Measurements from ENCODE around the gene HTRA3.

The HTRA3 gene

DNA sequence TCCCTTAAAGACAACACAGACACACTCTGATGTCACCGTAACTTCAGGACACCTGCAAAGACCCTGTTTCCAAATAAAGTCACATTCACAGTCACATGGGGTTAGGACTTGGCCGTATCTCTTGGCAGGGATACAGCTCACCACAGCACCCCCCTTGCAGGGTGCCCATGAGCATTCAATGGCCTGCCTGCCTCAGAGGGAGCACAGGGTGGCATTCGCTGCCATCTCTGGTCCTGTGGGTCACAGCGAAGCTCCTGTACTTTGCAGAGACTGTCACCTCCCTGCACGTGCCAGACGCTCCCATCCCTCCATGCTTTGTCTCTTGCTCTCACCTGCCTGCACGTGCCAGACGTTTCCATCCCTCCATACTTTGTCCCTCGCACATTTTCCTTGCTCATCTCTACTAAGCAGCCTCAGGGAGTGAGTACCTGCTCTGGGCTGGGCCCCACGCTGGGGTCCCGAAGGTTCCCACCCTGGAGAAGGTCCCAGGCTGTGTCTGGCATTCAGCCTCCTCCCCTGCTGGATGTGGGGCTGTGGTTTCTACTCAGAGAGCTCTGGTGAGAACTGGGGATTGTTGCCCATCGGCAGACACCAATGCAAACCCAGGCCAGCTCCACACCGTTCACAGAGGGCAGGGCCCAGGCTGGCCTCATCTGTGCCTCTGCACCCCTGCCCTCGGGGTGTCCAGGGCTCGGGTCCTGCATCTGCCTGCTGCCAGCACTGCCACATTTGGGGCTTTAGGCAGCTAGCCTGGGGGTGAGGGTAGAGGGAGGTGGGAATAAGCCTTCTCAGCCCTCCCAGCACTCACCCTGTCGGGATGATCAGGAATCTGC, 15.8 kb downstream of the HTRA3 start:
- no peak overlapping the region for H3K9ac ChIP-seq (ENCODE audit: low read length in 5 of 5)
- H3K4me3 ChIP-seq (ENCODE audit: low read depth in 1 of 5, low read length in 5 of 5): no peak overlapping the region
- H3K27me3 ChIP-seq (ENCODE audit: control insufficient read depth in 5 of 5, insufficient read depth in 4 of 5, low read length in 5 of 5): no peaks in the 10 kb centered on the region
- peaks cover 0 to 13% (median 5%) of the 10 kb centered on the region in 5 donors for H3K36me3 ChIP-seq (ENCODE audit: control insufficient read depth in 5 of 5, insufficient read depth in 5 of 5, low read length in 5 of 5)
- H3K27ac ChIP-seq (ENCODE audit: low read depth, low read length): no peak overlapping the region
- no peaks in the 10 kb centered on the region for H3K9me3 ChIP-seq (ENCODE audit: control insufficient read depth in 5 of 5, low read length in 5 of 5)
- H3K4me1 ChIP-seq (ENCODE audit: control insufficient read depth in 5 of 5, insufficient read depth in 5 of 5, low read length in 5 of 5): peaks cover 0 to 18% (median 15%) of the 10 kb centered on the region in 5 donors

DNA sequence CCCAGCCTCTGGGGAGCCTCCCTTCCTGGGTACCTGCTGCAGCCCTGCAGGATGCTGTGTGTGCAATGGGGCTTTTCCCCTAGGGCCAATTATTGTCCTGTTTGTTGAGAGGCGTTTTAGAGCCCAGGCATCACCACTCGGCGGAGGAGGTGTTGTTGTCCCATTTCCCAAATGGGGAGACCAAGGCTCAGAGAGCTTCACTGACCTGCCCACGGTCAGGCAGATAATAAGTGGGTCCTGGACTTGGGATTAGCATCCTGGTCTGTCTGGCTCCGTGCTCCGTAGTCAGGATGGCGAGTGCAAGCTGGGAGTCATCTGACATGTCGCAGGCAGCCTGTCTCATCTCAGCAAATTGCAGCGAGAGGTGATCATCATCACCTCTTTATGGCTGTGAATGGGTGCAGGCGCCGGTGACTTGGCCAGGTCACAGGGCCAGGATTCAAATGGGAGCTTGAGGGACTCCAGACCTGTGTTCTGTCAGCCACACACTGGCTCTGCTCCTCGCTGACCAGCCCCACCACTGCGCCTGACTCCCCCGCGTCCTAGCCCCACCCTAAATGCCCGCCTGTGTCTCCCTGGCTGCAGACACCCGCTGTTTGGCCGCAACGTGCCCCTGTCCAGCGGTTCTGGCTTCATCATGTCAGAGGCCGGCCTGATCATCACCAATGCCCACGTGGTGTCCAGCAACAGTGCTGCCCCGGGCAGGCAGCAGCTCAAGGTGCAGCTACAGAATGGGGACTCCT, 16.6 kb downstream of the HTRA3 start:
- H3K9me3 ChIP-seq (ENCODE audit: control insufficient read depth in 5 of 5, low read length in 5 of 5): no peaks in the 10 kb centered on the region
- H3K9ac ChIP-seq (ENCODE audit: low read length in 5 of 5): no peak overlapping the region
- H3K27me3 ChIP-seq (ENCODE audit: control insufficient read depth in 5 of 5, insufficient read depth in 4 of 5, low read length in 5 of 5): no peaks in the 10 kb centered on the region
- peaks cover 0 to 10% (median 9%) of the 10 kb centered on the region in 5 donors for H3K4me1 ChIP-seq (ENCODE audit: control insufficient read depth in 5 of 5, insufficient read depth in 5 of 5, low read length in 5 of 5)
- H3K27ac ChIP-seq (ENCODE audit: low read depth, low read length): no peak overlapping the region
- H3K4me3 ChIP-seq (ENCODE audit: low read depth in 1 of 5, low read length in 5 of 5): no peak overlapping the region
- H3K36me3 ChIP-seq (ENCODE audit: control insufficient read depth in 5 of 5, insufficient read depth in 5 of 5, low read length in 5 of 5): peaks cover 0 to 17% (median 7%) of the 10 kb centered on the region in 5 donors

GRCh38 chr4:8286719-8287342, 17.3 kb downstream of the HTRA3 start:
- Histone ChIP-seq H3K36me3 (ENCODE audit: control insufficient read depth in 5 of 5, insufficient read depth in 5 of 5, low read length in 5 of 5) (peaks cover 0 to 24% (median 10%) of the 10 kb centered on the region in 5 donors), H3K9me3 (ENCODE audit: control insufficient read depth in 5 of 5, low read length in 5 of 5) (no peaks in the 10 kb centered on the region), H3K27me3 (ENCODE audit: control insufficient read depth in 5 of 5, insufficient read depth in 4 of 5, low read length in 5 of 5) (no peaks in the 10 kb centered on the region), H3K27ac (ENCODE audit: low read depth, low read length) (no peak overlapping the region), H3K4me3 (ENCODE audit: low read depth in 1 of 5, low read length in 5 of 5) (no peak overlapping the region), H3K9ac (ENCODE audit: low read length in 5 of 5) (no peak overlapping the region), H3K4me1 (ENCODE audit: control insufficient read depth in 5 of 5, insufficient read depth in 5 of 5, low read length in 5 of 5) (peaks cover 0 to 3% (median 3%) of the 10 kb centered on the region in 5 donors)

DNA sequence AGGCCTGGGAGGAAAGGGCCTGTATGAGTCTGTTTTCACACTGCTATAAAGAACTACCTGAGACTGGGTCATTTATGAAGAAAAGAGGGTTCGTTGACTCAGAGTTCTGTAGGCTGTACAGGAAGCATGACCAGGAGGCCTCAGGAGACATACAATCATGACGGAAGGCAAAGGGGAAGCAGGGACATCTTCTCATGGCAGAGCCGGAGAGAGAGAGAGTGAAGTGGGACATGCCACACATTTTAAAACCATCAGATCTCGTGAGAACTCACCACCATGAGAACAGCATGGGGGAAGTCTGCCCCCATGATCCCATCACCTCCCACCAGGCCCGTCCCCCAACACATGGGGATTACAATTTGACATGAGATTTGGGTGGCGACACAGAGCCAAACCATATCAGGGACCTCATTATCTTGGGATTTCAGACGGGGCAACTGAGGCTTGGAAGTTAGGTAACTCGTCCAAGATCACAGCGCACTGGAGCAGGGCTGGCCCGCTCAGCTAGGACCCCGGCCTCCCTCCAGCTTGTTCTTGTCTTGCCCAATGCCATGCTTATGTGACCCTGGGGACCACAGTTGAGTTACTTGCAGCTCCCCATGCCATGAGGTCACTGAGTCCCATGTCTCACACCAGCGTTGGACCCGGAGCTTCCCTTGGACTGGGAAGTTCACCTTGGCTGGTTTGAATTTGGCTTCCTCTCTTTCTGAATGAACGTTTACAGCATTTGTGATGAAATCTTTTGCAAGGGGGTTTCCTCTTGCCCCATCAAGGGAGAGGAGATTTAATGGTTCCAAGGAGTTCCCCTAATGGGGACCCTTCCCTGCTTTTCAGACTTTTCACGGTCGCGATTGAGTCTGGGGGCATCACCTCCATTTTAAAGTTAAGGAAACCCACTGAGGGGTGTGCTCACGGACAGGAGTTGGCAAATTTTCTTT, 18.1 kb downstream of the HTRA3 start:
- Histone ChIP-seq H3K9ac (ENCODE audit: low read length in 5 of 5) (no peak overlapping the region), H3K27me3 (ENCODE audit: control insufficient read depth in 5 of 5, insufficient read depth in 4 of 5, low read length in 5 of 5) (no peaks in the 10 kb centered on the region), H3K4me1 (ENCODE audit: control insufficient read depth in 5 of 5, insufficient read depth in 5 of 5, low read length in 5 of 5) (no peaks in the 10 kb centered on the region), H3K27ac (ENCODE audit: low read depth, low read length) (no peak overlapping the region), H3K9me3 (ENCODE audit: control insufficient read depth in 5 of 5, low read length in 5 of 5) (no peaks in the 10 kb centered on the region), H3K4me3 (ENCODE audit: low read depth in 1 of 5, low read length in 5 of 5) (no peak overlapping the region), H3K36me3 (ENCODE audit: control insufficient read depth in 5 of 5, insufficient read depth in 5 of 5, low read length in 5 of 5) (peaks cover 0 to 30% (median 18%) of the 10 kb centered on the region in 5 donors)

GRCh38 chr4:8289151-8289750, 19.7 kb downstream of the HTRA3 start:
- Histone ChIP-seq H3K27me3 (ENCODE audit: control insufficient read depth in 5 of 5, insufficient read depth in 4 of 5, low read length in 5 of 5) (no peaks in the 10 kb centered on the region), H3K9me3 (ENCODE audit: control insufficient read depth in 5 of 5, low read length in 5 of 5) (no peaks in the 10 kb centered on the region), H3K4me3 (ENCODE audit: low read depth in 1 of 5, low read length in 5 of 5) (no peak overlapping the region), H3K4me1 (ENCODE audit: control insufficient read depth in 5 of 5, insufficient read depth in 5 of 5, low read length in 5 of 5) (no peaks in the 10 kb centered on the region), H3K36me3 (ENCODE audit: control insufficient read depth in 5 of 5, insufficient read depth in 5 of 5, low read length in 5 of 5) (peaks cover 0 to 41% (median 25%) of the 10 kb centered on the region in 5 donors), H3K27ac (ENCODE audit: low read depth, low read length) (no peak overlapping the region), H3K9ac (ENCODE audit: low read length in 5 of 5) (no peak overlapping the region)

DNA sequence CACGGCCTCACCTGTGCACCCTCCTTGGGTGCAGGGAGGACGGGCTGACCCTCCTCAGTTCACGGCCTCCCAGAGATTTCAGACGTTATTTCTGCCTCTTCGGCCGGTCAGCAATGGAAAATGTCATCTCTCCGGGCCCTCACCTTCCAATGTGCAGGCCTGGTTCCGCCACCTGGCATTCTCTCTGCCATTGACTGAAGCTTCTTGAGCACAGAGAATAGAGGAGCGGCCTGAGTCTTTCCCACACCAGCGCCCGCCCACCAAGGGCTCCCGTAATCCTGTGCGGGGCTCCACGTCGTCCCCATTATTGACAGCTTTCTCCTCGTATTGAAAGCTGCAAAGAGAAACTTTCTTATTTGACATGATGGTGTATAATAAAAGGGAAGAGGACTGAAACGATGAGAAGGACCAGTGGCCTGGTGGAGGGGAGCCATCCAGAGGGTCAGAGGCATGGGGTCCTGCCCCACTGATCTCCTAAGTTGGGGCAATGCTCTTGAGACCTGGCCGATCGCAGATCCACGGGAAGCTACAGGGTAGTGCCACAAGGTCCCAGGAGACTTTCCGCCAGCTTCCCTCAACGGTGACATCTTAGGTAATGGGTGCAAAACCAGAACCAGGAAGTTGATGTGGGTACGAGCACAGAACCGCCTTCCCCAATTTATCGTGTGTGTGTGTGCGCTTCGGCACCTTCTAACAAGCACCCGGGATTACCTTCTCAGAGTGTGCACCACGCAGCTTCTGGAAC, 20.6 kb downstream of the HTRA3 start:
- no peak overlapping the region for H3K9ac ChIP-seq (ENCODE audit: low read length in 5 of 5)
- no peaks in the 10 kb centered on the region for H3K4me1 ChIP-seq (ENCODE audit: control insufficient read depth in 5 of 5, insufficient read depth in 5 of 5, low read length in 5 of 5)
- peaks cover 0 to 48% (median 27%) of the 10 kb centered on the region in 5 donors for H3K36me3 ChIP-seq (ENCODE audit: control insufficient read depth in 5 of 5, insufficient read depth in 5 of 5, low read length in 5 of 5)
- no peak overlapping the region for H3K4me3 ChIP-seq (ENCODE audit: low read depth in 1 of 5, low read length in 5 of 5)
- H3K27ac ChIP-seq (ENCODE audit: low read depth, low read length): no peak overlapping the region
- H3K9me3 ChIP-seq (ENCODE audit: control insufficient read depth in 5 of 5, low read length in 5 of 5): no peaks in the 10 kb centered on the region
- no peaks in the 10 kb centered on the region for H3K27me3 ChIP-seq (ENCODE audit: control insufficient read depth in 5 of 5, insufficient read depth in 4 of 5, low read length in 5 of 5)

DNA sequence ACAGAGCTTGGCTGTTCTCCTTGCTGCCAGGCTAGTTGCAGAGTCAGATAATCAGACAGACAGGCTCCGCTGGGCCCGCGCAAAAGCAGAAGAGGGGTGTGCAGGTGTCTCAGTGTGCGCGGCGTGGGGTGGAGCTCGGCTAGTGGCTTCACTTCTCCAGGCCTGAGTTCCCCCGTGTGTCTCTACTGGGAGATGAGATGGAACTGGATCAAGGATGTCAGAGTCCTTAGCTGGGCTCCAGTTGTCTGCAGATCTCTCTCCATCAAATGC, 21.1 kb downstream of the HTRA3 start:
- no peaks in the 10 kb centered on the region for H3K4me1 ChIP-seq (ENCODE audit: control insufficient read depth in 5 of 5, insufficient read depth in 5 of 5, low read length in 5 of 5)
- H3K36me3 ChIP-seq (ENCODE audit: control insufficient read depth in 5 of 5, insufficient read depth in 5 of 5, low read length in 5 of 5): peaks cover 0 to 53% (median 32%) of the 10 kb centered on the region in 5 donors
- H3K9me3 ChIP-seq (ENCODE audit: control insufficient read depth in 5 of 5, low read length in 5 of 5): no peaks in the 10 kb centered on the region
- H3K4me3 ChIP-seq (ENCODE audit: low read depth in 1 of 5, low read length in 5 of 5): no peak overlapping the region
- no peak overlapping the region for H3K27ac ChIP-seq (ENCODE audit: low read depth, low read length)
- H3K9ac ChIP-seq (ENCODE audit: low read length in 5 of 5): no peak overlapping the region
- H3K27me3 ChIP-seq (ENCODE audit: control insufficient read depth in 5 of 5, insufficient read depth in 4 of 5, low read length in 5 of 5): no peaks in the 10 kb centered on the region

DNA sequence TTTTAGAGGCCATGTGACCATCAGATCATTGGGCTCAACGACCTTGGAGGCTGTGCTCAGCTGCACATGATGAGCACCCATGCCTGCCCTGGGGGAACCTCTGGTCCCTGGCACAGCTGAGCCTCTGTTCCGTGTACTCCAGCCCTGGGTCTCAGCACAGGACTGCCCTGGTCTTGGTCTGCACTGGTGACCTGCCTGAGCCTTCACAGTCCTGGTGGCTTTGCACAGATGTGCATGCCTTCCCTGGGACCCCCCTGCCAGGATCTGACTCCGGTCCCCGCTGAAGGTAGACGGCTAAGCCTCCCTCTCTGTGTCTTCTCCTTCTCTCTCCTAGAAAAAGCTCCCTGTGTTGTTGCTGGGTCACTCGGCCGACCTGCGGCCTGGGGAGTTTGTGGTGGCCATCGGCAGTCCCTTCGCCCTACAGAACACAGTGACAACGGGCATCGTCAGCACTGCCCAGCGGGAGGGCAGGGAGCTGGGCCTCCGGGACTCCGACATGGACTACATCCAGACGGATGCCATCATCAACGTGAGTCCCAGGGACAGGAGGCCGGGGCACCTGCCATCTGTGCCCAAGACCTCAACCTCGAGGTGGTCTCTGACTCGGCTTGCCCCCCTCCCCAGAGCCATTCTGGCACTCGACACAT, 21.6 kb downstream of the HTRA3 start:
- Histone ChIP-seq H3K27me3 (ENCODE audit: control insufficient read depth in 5 of 5, insufficient read depth in 4 of 5, low read length in 5 of 5) (no peaks in the 10 kb centered on the region), H3K36me3 (ENCODE audit: control insufficient read depth in 5 of 5, insufficient read depth in 5 of 5, low read length in 5 of 5) (peaks cover 0 to 52% (median 37%) of the 10 kb centered on the region in 5 donors), H3K9ac (ENCODE audit: low read length in 5 of 5) (no peak overlapping the region), H3K9me3 (ENCODE audit: control insufficient read depth in 5 of 5, low read length in 5 of 5) (no peaks in the 10 kb centered on the region), H3K4me3 (ENCODE audit: low read depth in 1 of 5, low read length in 5 of 5) (no peak overlapping the region), H3K4me1 (ENCODE audit: control insufficient read depth in 5 of 5, insufficient read depth in 5 of 5, low read length in 5 of 5) (no peaks in the 10 kb centered on the region), H3K27ac (ENCODE audit: low read depth, low read length) (no peak overlapping the region)

All from subcutaneous abdominal adipose tissue (tissue), 5 donors.